ENCODE results near the gene CD70.
"Not testable (repeated sequence)": the region's sequence is repeated elsewhere in the genome, so short reads cannot be mapped to it uniquely, and the experiment has no call there.

CD70 gene

GRCh38 chr19:6610934-6611852, 20.2 kb upstream of the CD70 start:
- no peaks in the 10 kb centered on the region for H3K9me3 ChIP-seq (ENCODE audit: insufficient read depth, low read depth, low read length)
- H3K9me2 ChIP-seq (replicated peaks; ENCODE audit: low read depth, low read length) = no peaks in the 10 kb centered on the region
- no peaks in the 10 kb centered on the region for H3K36me3 ChIP-seq (ENCODE audit: insufficient read depth, low read length)
- no peaks in the 10 kb centered on the region for H3K79me2 ChIP-seq (ENCODE audit: insufficient read depth, low read length)
- no peaks in the 10 kb centered on the region for H3K4me1 ChIP-seq (ENCODE audit: insufficient read depth, low read length, poor library complexity, severe bottlenecking)
- H3K27me3 ChIP-seq (ENCODE audit: insufficient read depth, low read length, poor library complexity, severe bottlenecking) = peaks cover 5% of the 10 kb centered on the region
- no peak overlapping the region for H2AFZ ChIP-seq (ENCODE audit: low read length)
- H3K4me3 ChIP-seq (ENCODE audit: low read length, poor library complexity, severe bottlenecking) = no peak overlapping the region
- no peak overlapping the region for H3K9ac ChIP-seq (ENCODE audit: low read depth, low read length, poor library complexity, severe bottlenecking)
- H3K4me2 ChIP-seq (ENCODE audit: low read depth, low read length, poor library complexity, severe bottlenecking) = no peak overlapping the region
- H4K20me1 ChIP-seq (ENCODE audit: insufficient read depth, low read length, poor library complexity, severe bottlenecking) = no peaks in the 10 kb centered on the region
- H3F3A ChIP-seq (ENCODE audit: low read depth) = no peaks in the 10 kb centered on the region
- TF ChIP-seq CTCF (conservative IDR thresholded peaks at IDR 0.05; ENCODE audit: low read length) (no peak), EZH2phosphoT487 (IDR thresholded peaks at IDR 0.05; ENCODE audit: borderline replicate concordance) (no peak)

- no peaks in the 10 kb centered on the region for H3K9me3 ChIP-seq (ENCODE audit: insufficient read depth, low read depth, low read length)
- no peaks in the 10 kb centered on the region for H3K4me1 ChIP-seq (ENCODE audit: insufficient read depth, low read length, poor library complexity, severe bottlenecking)
- TF ChIP-seq CTCF (conservative IDR thresholded peaks at IDR 0.05; ENCODE audit: low read length) (no peak), EZH2phosphoT487 (IDR thresholded peaks at IDR 0.05; ENCODE audit: borderline replicate concordance) (no peak)
Observed at GRCh38 chr19:6608940-6609339, 18.0 kb upstream of the CD70 start.

GRCh38 chr19:6608146-6608545, 17.2 kb upstream of the CD70 start:
- not testable (repeated sequence) for H2AFZ ChIP-seq (ENCODE audit: low read length)

More at GRCh38 chr19:6608940-6609339, 18.0 kb upstream of the CD70 start:
- Histone ChIP-seq H3K4me3 (ENCODE audit: low read length, poor library complexity, severe bottlenecking) (no peak overlapping the region), H3K27me3 (ENCODE audit: insufficient read depth, low read length, poor library complexity, severe bottlenecking) (peaks cover 5% of the 10 kb centered on the region), H3K36me3 (ENCODE audit: insufficient read depth, low read length) (no peaks in the 10 kb centered on the region), H3K9ac (ENCODE audit: low read depth, low read length, poor library complexity, severe bottlenecking) (no peak overlapping the region), H3K4me2 (ENCODE audit: low read depth, low read length, poor library complexity, severe bottlenecking) (no peak overlapping the region), H3K9me2 (replicated peaks; ENCODE audit: low read depth, low read length) (no peaks in the 10 kb centered on the region), H3F3A (ENCODE audit: low read depth) (no peaks in the 10 kb centered on the region), H3K79me2 (ENCODE audit: insufficient read depth, low read length) (no peaks in the 10 kb centered on the region), H2AFZ (ENCODE audit: low read length) (no peak overlapping the region), H4K20me1 (ENCODE audit: insufficient read depth, low read length, poor library complexity, severe bottlenecking) (no peaks in the 10 kb centered on the region)

GRCh38 chr19:6606276-6607070, 15.5 kb upstream of the CD70 start:
- H3K9me3 ChIP-seq (ENCODE audit: insufficient read depth, low read depth, low read length); H2AFZ ChIP-seq (ENCODE audit: low read length); H3K9me2 ChIP-seq (replicated peaks; ENCODE audit: low read depth, low read length); H3K4me3 ChIP-seq (ENCODE audit: low read length, poor library complexity, severe bottlenecking); H3K9ac ChIP-seq (ENCODE audit: low read depth, low read length, poor library complexity, severe bottlenecking); H3K79me2 ChIP-seq (ENCODE audit: insufficient read depth, low read length); H3K4me1 ChIP-seq (ENCODE audit: insufficient read depth, low read length, poor library complexity, severe bottlenecking); H3K27me3 ChIP-seq (ENCODE audit: insufficient read depth, low read length, poor library complexity, severe bottlenecking); H3F3A ChIP-seq (ENCODE audit: low read depth); H3K4me2 ChIP-seq (ENCODE audit: low read depth, low read length, poor library complexity, severe bottlenecking); H4K20me1 ChIP-seq (ENCODE audit: insufficient read depth, low read length, poor library complexity, severe bottlenecking); H3K36me3 ChIP-seq (ENCODE audit: insufficient read depth, low read length): not testable (repeated sequence)

More at GRCh38 chr19:6608146-6608545, 17.2 kb upstream of the CD70 start:
- not testable (repeated sequence) for H3K4me3 ChIP-seq (ENCODE audit: low read length, poor library complexity, severe bottlenecking); H3K79me2 ChIP-seq (ENCODE audit: insufficient read depth, low read length); H3K27me3 ChIP-seq (ENCODE audit: insufficient read depth, low read length, poor library complexity, severe bottlenecking); H3F3A ChIP-seq (ENCODE audit: low read depth); H3K4me1 ChIP-seq (ENCODE audit: insufficient read depth, low read length, poor library complexity, severe bottlenecking); H3K9ac ChIP-seq (ENCODE audit: low read depth, low read length, poor library complexity, severe bottlenecking); H3K4me2 ChIP-seq (ENCODE audit: low read depth, low read length, poor library complexity, severe bottlenecking); H3K9me3 ChIP-seq (ENCODE audit: insufficient read depth, low read depth, low read length); H3K36me3 ChIP-seq (ENCODE audit: insufficient read depth, low read length); H3K9me2 ChIP-seq (replicated peaks; ENCODE audit: low read depth, low read length); H4K20me1 ChIP-seq (ENCODE audit: insufficient read depth, low read length, poor library complexity, severe bottlenecking)
